Measurements from ENCODE around the gene SORD.
"Not testable (repeated sequence)": the region's sequence is repeated elsewhere in the genome, so short reads cannot be mapped to it uniquely, and the experiment has no call there.

DNA sequence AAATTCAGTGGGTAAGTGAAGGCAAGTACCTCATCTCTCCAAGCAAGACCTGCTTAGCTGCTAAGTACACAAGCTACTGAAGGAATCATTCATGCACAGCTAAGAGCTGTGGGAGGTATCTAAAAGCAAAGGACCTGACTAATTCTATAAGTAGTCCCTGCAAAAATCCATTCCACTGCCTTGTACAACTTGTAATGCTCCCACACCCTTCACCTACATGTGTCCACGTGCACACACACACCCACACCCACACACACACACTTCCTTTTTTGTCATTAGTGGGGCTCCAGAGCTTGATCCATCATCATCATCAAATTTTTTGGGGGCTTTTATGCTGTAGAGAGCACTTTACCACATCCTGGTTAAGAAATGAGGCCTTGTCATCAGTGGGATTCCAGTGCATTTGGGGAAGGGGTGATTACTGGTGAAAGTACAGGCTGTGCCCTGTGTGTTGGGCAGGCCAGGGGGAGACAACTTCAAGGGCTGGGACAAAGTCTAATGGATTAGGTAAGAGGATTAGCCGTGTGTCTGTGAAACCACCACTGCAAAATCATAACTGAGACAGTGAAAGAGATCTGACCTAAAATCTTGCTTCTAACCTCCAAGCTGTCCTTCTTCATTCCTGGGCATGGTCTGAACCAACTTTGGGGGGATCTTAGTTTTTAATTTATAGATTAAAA is 19.1 kb upstream of the SORD start:
- TF ChIP-seq, protein P1, sequence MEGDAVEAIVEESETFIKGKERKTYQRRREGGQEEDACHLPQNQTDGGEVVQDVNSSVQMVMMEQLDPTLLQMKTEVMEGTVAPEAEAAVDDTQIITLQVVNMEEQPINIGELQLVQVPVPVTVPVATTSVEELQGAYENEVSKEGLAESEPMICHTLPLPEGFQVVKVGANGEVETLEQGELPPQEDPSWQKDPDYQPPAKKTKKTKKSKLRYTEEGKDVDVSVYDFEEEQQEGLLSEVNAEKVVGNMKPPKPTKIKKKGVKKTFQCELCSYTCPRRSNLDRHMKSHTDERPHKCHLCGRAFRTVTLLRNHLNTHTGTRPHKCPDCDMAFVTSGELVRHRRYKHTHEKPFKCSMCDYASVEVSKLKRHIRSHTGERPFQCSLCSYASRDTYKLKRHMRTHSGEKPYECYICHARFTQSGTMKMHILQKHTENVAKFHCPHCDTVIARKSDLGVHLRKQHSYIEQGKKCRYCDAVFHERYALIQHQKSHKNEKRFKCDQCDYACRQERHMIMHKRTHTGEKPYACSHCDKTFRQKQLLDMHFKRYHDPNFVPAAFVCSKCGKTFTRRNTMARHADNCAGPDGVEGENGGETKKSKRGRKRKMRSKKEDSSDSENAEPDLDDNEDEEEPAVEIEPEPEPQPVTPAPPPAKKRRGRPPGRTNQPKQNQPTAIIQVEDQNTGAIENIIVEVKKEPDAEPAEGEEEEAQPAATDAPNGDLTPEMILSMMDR (IDR thresholded peaks at IDR 0.05; ENCODE audit: low read depth, low read length): not testable (repeated sequence)
- not testable (repeated sequence) for TF ChIP-seq EZH2phosphoT487 (IDR thresholded peaks at IDR 0.05; ENCODE audit: low read depth)
